HG02642 (cell line): Measurements from ENCODE around the gene SHC3.
A peak's percentile ranks its signal among the peaks of the same experiment; 100 is the strongest.

Source experiments
- ATAC-seq: cut with Tn5 transposase; IDR thresholded peaks from one replicate; pipeline ENCODE4 v1.9.1; 2021; ENCODE audit warnings: mild to moderate bottlenecking; ENCODE audit not compliant: unreplicated experiment, poor library complexity

SHC3 gene

DNA sequence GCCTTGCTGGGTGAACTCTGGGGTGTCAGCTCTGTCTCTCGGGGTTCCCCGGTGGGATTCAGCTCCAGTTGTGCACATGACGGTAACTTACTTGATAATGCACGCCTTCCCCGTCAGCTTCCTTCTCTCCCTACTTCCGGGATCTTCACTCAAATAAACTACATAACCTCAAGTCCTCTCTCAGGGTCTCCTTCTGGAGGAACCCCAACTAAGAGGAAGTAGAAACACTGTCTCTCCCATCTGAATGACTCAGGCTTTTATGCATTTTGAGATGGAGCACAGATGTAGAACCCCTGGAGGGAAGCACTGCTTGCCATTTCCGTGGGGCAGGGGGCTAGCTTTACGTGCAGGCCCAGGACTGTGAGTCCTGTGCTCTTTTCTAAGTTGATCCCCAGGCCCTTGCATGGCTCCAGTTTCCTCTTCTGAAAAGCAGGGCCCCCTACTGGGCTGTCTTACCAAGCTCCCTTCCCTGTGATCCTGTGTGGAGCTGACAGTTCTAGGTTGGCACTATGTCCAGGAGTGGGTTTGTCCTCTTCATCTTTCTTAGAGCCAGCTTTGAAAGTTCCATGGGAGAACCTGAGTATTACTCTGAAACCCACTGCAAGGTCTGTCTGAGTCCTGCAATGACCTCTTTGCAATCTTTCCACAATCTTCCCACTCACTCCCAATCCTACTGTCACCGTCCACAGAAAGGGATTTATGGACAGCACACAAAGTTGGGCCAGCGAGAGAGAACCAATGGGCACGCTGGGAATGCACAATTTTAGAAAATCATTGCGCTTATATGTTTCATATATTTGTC is 169.7 kb downstream of the SHC3 start:
- ATAC-seq = no peak

DNA sequence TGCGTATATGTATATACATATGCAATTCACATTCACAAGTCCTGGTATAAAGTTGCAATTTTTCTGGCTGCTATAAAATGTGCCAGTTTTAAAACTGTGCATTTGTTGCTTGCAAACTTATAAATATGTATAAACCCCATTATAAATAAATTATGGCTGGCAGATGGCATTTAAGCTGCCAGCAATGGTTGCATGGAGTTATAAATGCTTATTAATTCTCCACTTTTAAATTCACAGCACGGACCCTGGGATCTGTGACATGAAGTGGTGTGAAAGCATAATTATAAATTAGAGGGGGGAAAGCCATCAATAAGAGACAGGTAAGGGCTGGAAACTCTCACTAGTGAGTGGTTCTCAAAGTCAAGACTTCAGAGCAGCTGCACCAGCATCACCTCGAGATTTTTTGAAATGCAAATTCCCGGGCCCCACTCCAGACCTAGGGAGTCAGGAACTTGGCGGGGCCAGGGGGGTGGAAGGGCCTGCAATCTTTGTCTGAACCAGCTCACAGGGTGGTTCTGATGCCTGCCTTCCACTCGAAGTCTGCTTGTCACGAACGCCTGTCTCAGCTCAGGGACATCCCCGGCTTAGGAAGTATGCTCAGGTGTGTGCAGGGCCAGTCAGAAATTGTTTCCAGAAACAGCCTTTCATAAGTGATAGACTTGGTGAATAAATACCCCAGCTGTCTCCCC is 170.4 kb downstream of the SHC3 start:
- ATAC-seq = no peak

DNA sequence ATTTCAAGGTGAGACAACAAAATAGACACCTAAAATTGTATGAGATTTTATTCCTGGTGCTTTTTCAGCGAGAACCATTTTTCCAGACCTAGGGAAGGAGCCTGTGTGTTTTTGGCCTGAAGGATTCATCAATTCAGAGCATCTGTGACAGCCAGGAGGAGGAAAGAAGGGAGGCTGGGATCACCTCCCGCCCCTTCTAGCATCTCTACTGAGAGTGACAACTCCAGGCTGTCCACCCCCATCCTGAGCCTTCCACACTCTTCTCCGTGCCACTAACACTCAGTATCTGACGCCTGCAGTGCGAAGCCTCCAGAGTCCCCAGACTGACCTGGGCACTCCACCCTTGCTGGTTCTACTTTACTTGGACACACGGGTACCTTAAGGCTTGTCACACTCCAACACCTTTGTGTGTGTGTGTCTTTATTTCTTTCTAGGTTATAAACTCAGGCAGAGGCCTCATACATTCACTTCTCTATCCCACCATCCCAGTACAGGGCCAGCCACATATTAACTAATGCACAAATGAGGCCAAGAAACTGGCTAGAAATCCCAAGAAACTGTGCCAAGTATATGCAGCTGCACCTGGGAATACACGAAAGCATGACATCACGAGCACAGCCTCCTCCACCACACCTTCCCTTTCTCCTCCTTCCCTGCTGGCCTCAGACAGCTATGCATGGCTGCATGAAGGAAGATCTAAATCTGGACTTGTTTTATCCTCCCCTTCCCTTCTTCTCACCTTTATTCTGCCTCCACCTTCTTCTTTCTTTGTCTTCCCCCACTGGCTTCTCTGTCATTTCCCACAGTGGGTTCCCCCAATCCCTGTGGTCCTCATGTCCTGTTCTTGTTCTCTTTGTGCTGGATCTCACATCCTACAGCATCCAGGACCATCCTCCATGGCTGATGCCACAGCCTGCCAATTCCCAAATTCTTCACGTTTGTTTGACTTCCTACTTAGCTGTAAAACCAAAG is 171.3 kb downstream of the SHC3 start:
- ATAC-seq = no peak

DNA sequence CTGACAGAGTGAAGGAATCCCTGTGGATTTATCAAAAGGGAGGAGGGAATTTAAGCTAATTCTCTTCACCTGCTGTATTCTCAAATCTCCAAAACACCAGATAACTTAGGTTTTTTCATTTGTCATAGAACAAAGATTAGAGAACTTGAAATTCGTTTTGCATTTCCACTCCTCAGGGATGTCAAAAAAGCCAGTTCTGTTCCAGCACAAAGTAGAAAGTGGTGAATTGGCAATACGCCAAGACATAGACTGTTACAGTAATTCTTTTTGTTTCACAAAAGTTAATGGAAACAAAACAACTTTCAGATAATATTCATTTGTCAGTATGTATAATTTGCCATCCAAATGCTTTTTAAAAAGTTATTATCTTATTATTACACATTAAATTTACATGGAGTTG is 172.4 kb downstream of the SHC3 start:
- ATAC-seq = no peak

DNA sequence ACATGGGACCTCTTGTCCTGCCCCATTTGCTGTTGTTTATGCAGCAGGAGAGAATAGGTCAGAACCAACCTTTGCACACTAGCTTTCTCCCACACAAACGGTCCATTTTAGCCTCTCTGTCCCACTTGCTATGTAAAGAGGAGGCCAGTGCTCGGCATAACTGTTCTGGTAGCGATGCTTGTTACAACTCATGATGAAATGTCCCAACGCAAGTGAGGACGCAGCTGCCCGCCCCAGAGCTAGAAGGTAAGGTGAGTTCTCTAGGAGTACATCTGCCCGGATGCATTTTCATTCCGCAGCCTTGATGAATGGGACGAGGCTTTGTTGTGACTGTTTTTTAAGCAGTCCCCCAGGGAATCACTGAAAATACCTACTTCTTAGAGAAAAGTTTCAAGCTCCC is 173.3 kb downstream of the SHC3 start:
- no peak for ATAC-seq

DNA sequence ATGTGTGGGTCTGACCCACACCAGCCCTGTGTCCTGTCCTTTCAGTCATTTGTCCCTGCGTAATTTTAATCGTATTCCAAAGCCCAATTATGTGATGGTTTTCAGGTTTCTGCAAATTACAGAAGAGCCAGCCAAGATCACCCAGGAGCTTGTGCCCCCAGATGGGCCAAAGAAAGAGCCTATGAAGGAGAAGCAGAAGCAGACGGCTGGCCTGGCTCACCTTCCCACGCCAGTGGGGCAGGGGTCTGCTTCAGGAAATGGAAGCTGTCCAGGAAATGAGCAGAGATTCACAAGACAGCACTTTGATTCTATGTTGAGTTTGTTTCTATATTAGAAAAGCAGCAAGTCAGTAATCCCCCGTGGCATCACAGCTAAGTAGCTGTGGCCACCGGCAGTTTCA is 175.6 kb downstream of the SHC3 start:
- ATAC-seq = no peak

DNA sequence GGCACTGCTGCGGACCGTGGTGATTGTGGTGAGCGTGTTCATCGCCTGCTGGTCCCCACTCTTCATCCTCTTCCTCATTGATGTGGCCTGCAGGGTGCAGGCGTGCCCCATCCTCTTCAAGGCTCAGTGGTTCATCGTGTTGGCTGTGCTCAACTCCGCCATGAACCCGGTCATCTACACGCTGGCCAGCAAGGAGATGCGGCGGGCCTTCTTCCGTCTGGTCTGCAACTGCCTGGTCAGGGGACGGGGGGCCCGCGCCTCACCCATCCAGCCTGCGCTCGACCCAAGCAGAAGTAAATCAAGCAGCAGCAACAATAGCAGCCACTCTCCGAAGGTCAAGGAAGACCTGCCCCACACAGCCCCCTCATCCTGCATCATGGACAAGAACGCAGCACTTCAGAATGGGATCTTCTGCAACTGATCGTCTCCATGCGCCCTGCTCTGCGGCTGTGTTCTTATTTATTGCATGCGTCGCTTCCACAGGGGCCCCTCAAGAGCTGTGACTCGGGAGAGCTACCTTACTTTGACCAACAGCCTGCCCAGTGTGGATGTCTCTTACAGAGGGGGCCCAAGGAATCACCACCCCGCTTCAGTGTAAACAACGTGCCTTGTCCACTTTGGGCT is 176.6 kb downstream of the SHC3 start:
- no peak for ATAC-seq

DNA sequence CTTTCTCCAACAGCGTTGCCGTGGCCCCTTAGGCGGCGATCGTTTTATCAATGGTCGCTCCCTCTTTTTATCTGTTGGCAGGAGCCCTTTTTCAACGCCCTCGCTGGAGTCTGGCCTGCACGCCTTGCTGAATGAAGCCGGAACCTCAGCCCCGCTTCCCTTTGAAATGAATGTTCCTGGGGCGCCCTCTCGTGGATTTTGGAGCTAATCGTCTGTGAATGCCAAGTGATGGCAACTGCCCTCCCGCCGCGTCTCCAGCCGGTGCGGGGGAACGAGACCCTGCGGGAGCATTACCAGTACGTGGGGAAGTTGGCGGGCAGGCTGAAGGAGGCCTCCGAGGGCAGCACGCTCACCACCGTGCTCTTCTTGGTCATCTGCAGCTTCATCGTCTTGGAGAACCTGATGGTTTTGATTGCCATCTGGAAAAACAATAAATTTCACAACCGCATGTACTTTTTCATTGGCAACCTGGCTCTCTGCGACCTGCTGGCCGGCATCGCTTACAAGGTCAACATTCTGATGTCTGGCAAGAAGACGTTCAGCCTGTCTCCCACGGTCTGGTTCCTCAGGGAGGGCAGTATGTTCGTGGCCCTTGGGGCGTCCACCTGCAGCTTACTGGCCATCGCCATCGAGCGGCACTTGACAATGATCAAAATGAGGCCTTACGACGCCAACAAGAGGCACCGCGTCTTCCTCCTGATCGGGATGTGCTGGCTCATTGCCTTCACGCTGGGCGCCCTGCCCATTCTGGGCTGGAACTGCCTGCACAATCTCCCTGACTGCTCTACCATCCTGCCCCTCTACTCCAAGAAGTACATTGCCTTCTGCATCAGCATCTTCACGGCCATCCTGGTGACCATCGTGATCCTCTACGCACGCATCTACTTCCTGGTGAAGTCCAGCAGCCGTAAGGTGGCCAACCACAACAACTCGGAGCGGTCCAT is 177.4 kb downstream of the SHC3 start:
- peak; percentile 54 for ATAC-seq

DNA sequence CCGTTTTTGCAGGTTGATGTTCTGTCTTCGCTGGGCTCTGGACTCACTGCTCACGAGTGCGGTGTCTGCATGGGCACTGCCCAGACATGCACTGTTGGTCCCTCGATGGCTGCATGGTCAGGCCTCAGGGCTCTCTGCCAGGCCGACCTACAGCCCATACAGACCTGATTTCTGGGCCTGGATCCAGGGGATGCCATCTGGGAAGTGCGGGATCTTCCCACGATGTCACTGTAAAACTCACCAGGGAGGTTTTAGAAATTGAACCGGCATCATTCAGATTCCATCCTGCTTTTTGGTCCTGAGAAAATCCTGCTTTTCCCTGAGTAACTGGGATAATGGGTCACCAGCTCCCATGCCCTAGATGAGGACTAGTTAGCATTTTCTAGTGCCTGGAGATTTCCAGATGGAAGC is 178.2 kb downstream of the SHC3 start:
- no peak for ATAC-seq

DNA sequence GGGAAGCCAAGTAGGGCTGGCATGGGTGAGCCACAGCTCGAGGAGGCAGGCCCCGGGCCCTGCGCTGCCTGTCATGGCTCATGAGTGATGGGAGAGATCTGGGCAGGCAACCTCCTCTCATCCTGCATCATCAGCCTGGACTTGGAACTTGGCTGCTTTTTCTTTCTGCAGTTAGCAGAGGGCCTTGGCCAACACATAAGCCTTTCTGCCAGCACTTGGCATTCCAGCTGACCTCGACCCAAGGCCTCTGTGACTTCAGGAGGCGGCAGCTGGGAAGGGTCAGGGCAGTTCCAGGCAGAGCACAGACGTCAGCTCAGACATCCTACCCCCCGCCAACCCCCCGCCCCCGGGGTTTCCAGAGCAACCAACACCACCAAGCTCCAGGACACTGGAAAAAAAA is 179.7 kb downstream of the SHC3 start:
- no peak for ATAC-seq

DNA sequence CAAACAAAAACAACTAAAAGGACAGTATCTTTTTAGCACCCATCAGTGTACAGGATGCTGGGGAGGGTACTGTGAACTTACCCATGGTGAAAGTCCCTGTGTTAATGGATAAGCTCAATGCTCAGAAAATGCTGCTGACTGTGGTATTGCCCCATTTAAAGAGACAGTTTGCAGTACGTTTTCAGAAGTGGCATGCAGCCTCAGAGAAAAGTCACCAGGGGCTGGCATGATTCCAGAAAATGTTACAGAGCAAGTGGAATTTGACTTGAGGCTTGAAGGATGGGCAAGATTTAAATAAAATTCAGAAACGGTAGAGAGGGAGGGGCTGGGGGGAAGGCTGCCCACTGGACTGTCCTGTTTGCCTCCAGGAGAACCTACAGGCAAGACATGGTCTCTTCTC is 180.1 kb downstream of the SHC3 start:
- no peak for ATAC-seq

DNA sequence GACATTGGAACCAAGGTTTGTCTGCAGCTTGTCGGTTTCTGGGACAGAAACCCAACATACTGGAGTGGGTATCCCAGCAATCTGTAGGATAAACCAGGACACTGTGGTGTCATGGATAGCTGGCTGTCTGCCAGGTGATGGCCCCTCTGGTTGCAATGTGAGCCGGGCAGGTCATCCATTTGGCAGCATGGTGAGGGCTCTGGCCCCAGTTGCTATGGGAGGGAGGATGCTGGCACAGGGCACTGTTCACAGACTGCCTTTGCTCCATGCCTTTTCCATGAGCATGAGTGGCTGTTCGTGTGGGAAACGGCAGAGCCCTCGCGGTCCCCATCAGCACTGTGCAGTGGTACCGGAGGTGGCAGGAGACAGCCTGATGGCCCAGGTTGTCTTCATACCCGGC is 181.0 kb downstream of the SHC3 start:
- no peak for ATAC-seq

DNA sequence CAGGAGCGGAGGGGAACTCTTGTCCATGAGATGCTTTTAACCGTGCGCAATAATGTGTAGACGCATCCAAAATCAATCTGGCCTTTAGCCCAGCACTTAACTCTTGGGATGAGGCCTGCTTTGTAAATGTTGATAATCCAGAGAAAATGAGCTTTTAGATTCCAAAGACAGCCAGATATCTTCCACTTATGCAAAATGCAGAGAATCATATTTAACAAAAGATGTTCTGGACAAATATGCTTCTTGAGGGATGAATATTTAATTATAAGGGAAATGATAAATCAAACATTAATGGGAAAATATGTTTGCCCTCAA is 181.7 kb downstream of the SHC3 start:
- no peak for ATAC-seq

DNA sequence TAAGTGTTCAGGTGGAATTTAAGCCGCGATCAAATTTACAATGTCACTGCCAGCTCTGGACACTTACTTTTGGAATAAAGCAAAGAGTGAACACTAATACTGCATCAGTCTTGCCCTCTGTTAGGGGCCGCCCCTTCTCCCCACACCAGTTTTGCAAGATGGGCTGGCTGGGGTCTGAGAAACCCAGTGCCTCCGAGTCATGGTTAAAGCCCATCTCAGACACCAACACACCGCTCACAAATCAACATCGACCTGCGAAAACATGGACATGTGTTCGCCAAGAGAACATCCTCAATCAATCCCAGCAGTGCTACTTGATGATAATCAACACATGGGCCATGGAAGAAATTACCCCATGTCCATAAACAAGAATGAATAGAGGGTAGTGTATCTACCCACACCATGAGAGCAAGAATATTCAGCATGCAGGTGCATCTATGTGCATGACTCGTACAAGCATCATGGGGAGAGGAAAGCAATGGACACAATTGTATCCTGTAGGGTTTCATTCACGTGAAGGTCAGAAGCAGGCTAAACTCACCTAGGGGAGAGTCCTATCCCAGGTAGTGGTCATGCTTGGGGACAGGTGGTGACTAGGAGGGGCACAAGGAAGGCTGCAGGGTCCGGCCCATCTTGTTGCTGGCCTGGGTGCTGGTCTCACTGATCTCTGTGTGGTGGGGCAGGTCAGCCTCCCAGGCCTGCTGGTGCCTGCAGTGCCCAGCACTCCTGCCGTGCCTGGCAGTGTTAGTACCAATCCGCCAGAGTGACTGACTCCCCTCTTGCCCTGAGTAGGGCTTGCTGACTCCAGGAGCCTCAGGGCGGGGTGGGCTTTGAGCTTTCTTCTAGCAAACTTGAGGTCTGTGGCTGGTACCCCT is 182.3 kb downstream of the SHC3 start:
- no peak for ATAC-seq

DNA sequence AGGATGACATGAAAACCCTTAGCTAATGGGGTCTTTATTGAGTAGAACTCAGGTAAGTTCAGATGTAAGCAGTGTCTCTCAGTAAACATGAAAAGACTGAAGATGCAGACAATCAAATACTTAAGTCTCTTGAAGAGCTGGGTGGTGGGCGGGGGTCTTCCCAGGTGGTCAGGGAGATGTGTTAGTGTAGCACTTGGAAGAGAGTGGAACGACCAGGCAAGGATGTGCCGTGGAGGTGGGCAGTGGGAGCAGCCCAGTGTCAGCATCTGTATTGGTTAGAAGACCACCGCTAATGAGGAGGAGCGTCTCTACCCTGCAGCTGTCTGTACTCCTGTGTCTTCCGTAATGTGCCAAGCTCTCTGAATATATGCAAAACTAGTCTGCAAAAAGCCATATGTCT is 183.0 kb downstream of the SHC3 start:
- no peak for ATAC-seq

DNA sequence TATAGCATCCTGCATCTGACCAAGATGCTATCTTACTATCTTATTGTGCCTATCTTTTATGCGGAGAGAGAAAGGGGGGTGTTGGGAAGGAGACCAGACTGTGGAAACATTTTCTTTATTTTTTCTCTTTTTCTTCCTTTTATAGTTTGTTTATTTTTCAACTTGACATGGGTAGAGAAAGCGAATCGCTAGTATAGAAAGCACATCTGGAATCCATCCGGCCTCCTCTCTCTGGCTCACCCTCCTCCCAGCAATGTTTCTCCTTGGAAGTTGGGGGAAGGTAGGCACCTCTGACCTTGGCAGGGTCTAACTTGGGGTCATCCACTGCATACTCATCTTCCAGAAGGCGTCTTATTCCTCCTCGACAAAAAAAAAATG is 183.4 kb downstream of the SHC3 start:
- no peak for ATAC-seq

DNA sequence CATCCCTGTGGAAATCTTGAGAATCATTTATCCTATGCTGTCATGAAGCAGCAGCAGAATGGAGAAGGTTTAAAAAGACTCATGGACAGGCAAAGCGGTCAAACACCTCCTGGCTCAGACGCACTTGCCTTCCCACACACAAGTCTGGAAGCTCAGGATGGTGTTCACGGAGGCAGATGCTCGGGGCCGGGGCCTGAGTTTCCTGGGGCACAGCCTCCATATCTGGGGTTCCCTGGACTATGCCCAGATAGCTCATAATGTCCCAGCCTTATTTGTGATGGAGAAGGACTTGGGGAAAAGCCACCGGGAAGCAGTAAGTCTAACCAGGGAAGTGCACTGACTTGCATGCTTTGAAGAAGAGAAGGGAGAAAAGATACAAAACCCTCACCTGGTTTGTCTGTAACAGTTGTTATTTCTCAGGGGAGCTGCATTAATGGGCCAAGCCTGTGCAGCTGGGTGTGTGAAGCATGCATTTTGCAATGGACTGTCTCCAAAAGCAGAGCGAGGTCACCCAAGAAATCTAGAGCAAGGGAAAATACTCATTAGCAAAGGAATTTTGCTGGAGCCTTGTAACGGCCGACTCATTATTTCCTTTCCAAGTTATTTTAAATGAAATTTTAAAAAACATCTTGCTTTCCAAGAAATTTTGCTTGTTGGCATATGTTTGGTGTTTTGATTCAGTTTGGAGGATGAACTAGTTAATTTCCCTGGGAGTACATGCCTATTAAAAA is 184.0 kb downstream of the SHC3 start:
- no peak for ATAC-seq

DNA sequence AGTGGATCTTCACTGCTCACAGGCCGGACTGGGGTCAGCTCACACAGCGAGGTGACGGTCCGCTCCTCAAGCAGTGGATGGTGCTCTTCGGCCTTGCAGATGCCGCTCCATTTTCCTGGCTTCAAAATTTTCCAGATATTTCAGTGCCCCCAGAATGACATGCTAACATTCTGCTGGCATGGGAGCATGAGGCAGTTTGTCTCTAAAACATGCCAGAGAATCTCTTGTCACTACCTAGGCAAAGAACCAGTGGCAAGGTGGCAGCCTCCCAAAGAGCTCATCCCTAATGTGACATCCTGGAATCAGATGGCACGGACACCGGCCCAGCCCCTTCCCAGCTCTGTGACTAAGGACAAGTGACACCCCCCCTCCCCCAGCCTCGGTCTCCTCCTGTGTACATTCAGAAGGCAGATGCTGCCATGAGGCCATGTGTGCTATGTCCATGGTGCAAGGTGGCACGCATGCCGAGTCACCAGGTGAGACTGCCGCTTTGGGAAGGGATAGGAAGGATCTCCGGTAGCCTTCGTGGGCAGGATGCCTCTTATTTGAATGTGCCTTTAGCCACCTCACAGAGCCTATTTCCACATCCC is 184.7 kb downstream of the SHC3 start:
- ATAC-seq = no peak
